Activated CD8-positive, alpha-beta T cell treated with anti-CD3 and anti-CD28 coated beads for 36 hours (primary cell): ENCODE results near the gene LYL1. TPM values are rescaled to one million over a fixed set of nuclear protein-coding genes. Genes with fewer than 3 reads are reported as not detected.

Experiments used
- ATAC-seq: fragments of 200-7000 bp; cut with Tn5 transposase; one replicate; pipeline ENCODE4 v1.10.0; 2021; ENCODE audit warnings: mild to moderate bottlenecking, moderate library complexity
- CTCF ChIA-PET: fragments of 350-600 bp; sonication (Branson Sonifier 250); formaldehyde crosslinking; loops from one replicate; lab custom pipeline; 2021; ENCODE audit warnings: antibody characterized with exemption; lab: Charles Lee
- POLR2A ChIA-PET: fragments of 350-600 bp; sonication (Branson Sonifier 250); formaldehyde crosslinking; loops from one replicate; lab custom pipeline; 2021; ENCODE audit warnings: antibody characterized with exemption; lab: Charles Lee
- DNase-seq: peaks from one replicate; pipeline ENCODE4 v3.0.0-alpha.2; 2020
- H3K27ac Mint-ChIP-seq: one replicate; pipeline ENCODE4 v1.8.0; 2021; ENCODE audit warnings: mild to moderate bottlenecking, mixed read lengths
- H3K27me3 Mint-ChIP-seq: one replicate; pipeline ENCODE4 v1.8.0; 2021; ENCODE audit warnings: mixed read lengths
- H3K36me3 Mint-ChIP-seq: one replicate; pipeline ENCODE4 v1.8.0; 2021; ENCODE audit warnings: low read depth, mixed read lengths
- H3K4me1 Mint-ChIP-seq: one replicate; pipeline ENCODE4 v1.8.0; 2021; ENCODE audit warnings: low read depth, mixed read lengths
- H3K4me3 Mint-ChIP-seq: one replicate; pipeline ENCODE4 v1.8.0; 2021; ENCODE audit warnings: mild to moderate bottlenecking, moderate library complexity, mixed read lengths
- H3K9me3 Mint-ChIP-seq: one replicate; pipeline ENCODE4 v1.8.0; 2021; ENCODE audit warnings: mixed read lengths
- CTCF ChIP-seq: fragments of 200-600 bp; IDR thresholded peaks from one replicate; pipeline ENCODE4 v1.8.0; 2022; ENCODE audit warnings: antibody characterized with exemption, mild to moderate bottlenecking
- intact Hi-C: fragments of 100-400 bp; cut with micrococcal nuclease; formaldehyde crosslinking; loops from one replicate; pipeline ENCODE4 v1.10.0; 2022
- total RNA-seq, 2 experiments: library from RNA; stranded (reverse); gene quantifications; one replicate each; pipeline ENCODE4 v1.2.3, GENCODE V29; 2021

The LYL1 gene
- total RNA-seq: 1 to 10 TPM; 3.9 to 4.8 TPM

DNA sequence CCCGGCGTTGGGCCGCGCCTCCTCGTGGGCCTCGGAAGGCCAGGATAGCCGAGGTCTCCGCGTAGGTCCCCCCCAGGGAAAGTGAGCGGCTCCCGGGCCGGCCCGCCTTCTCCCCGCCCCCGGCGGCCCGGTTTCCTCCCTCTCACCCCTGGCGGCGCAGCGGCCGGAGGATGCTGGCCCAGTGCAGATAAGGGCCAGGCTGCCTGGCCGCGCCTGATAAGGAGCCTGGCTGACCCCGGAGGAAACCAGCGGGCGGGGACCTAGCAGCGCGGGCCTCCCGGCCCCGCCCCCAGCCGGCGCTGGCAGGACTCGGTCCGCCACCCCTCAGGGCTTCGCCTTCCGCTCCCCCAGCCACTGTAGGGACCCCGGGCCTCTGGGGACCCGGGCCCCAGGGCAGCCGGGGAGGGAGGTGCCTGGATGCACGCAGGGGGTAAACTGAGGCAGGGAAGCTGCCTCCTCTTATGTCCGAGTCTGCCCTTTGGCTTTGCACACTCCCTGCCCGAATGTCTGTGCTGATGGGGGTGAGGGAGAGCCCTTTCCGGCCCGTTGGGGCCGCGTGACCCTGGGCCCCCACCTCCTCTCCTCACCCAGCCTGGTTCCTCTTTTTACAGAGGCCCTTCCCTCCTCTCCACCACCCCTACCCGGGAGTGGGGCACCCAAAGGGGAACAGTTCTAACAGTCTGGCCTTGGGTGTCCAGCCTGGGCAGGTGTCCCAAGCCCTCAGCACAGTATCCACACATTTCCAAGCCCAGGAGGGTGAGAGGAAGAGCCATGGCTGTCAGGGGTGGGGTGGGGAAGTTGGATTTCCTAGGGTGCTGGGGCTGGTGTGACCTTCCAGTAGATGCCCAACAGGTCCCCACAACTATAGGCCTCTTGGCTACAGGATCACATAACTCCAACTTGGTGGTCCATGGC lies at the start of gene LYL1:
Gene LYL1 (minus strand): TSS at position 193 of the 915 bp plus-strand sequence. CDS start 1,687 bp downstream, outside the sequence.
- intact Hi-C loops: no loop called here

GRCh38 chr19:13151605-13152355 lies 49.1 kb upstream of the LYL1 start:
- peaks cover 28% of the 10 kb centered on the region for H3K4me1 Mint-ChIP-seq
- ChIA-PET CTCF (interaction anchor here (0.8 to 1.7 kb wide), 10 partner anchors 11 to 186 kb away, joined by 3 to 10 read pairs (median 5); no protein-coding TSS in a partner anchor), POLR2A (interaction anchor here (0.8 to 9.8 kb wide), 21 partner anchors 14 to 1365 kb away, joined by 3 to 226 read pairs (median 7); partner anchors contain the start of genes FARSA, JUNB, NACC1 and TRMT1)
- H3K27me3 Mint-ChIP-seq: no peaks in the 10 kb centered on the region
- H3K4me3 Mint-ChIP-seq: peak overlapping the region; percentile 83
- no peak for TF ChIP-seq CTCF
- H3K9me3 Mint-ChIP-seq: no peaks in the 10 kb centered on the region
- peaks cover 30% of the 10 kb centered on the region for H3K36me3 Mint-ChIP-seq
- H3K27ac Mint-ChIP-seq: peak overlapping the region; percentile 100
- peak; percentile 98 for DNase-seq
- peak; percentile 47 for ATAC-seq
- intact Hi-C loops: loop anchor here (5.0 kb wide), 1 partner anchor 34 kb away; the partner anchor contains the start of genes NACC1 and TRMT1

More for the DNA sequence above, at the start of gene LYL1:
- peaks cover 10% of the 10 kb centered on the region for H3K27me3 Mint-ChIP-seq
- H3K9me3 Mint-ChIP-seq: no peaks in the 10 kb centered on the region
- H3K36me3 Mint-ChIP-seq: peaks cover 15% of the 10 kb centered on the region
- H3K27ac Mint-ChIP-seq: peak within 1 kb of the TSS; percentile 69
- H3K4me3 Mint-ChIP-seq: peak within 1 kb of the TSS; percentile 66
- ATAC-seq (peak; percentile 17), DNase-seq (peak; percentile 45)
- ChIA-PET CTCF (interaction anchor here (0.9 to 3.7 kb wide), 8 partner anchors 12 to 160 kb away, joined by 3 to 39 read pairs (median 3); partner anchors contain the start of genes NACC1 and TRMT1), POLR2A (interaction anchor here (0.9 to 4.6 kb wide), 4 partner anchors 13 to 137 kb away, joined by 3 to 46 read pairs (median 7); partner anchors contain the start of genes NACC1 and TRMT1)
- peaks cover 38% of the 10 kb centered on the region for H3K4me1 Mint-ChIP-seq
- no peak for TF ChIP-seq CTCF

GRCh38 chr19:13150931-13151604 lies 48.4 kb upstream of the LYL1 start:
- ChIA-PET CTCF (interaction anchor here (1.0 to 2.1 kb wide), 3 partner anchors 31 to 47 kb away, joined by 3 to 8 read pairs (median 3); partner anchors contain the start of gene NACC1), POLR2A (interaction anchor here (0.7 to 9.8 kb wide), 4 partner anchors 15 to 57 kb away, joined by 4 to 226 read pairs (median 12); partner anchors contain the start of gene NACC1)
- peaks cover 30% of the 10 kb centered on the region for H3K36me3 Mint-ChIP-seq
- no peaks in the 10 kb centered on the region for H3K27me3 Mint-ChIP-seq
- DNase-seq (peak; percentile 69), ATAC-seq (peak; percentile 9)
- H3K9me3 Mint-ChIP-seq: no peaks in the 10 kb centered on the region
- peaks cover 23% of the 10 kb centered on the region for H3K4me1 Mint-ChIP-seq
- intact Hi-C loops: loop anchor here (5.0 kb wide), 1 partner anchor 34 kb away; the partner anchor contains the start of genes NACC1 and TRMT1
- no peak for TF ChIP-seq CTCF
- peak overlapping the region; percentile 83 for H3K4me3 Mint-ChIP-seq
- peak overlapping the region; percentile 91 for H3K27ac Mint-ChIP-seq

- Mint-ChIP-seq H3K9me3 (no peaks in the 10 kb centered on the region), H3K4me1 (peaks cover 22% of the 10 kb centered on the region), H3K4me3 (peak within 1 kb of the TSS; percentile 83), H3K27me3 (no peaks in the 10 kb centered on the region), H3K36me3 (peaks cover 30% of the 10 kb centered on the region), H3K27ac (peak within 1 kb of the TSS; percentile 91)
- peak; percentile 49 for ATAC-seq
- peak; percentile 95 for DNase-seq
- ChIA-PET POLR2A (interaction anchor here (0.7 to 9.8 kb wide), 6 partner anchors 14 to 58 kb away, joined by 3 to 226 read pairs (median 6); partner anchors contain the start of gene NACC1), CTCF (interaction anchor here (0.9 to 2.1 kb wide), 6 partner anchors 18 to 185 kb away, joined by 3 to 8 read pairs (median 3); partner anchors contain the start of gene NACC1)
- intact Hi-C loops: loop anchor here (5.0 kb wide), 1 partner anchor 33 kb away; the partner anchor contains the start of genes NACC1 and TRMT1
- TF ChIP-seq CTCF: peak; percentile 41
These were observed 47.7 kb upstream of the LYL1 start, which contains the start of the genes IER2 and STX10 for GRCh38 chr19:13150187-13150930. IER2 (plus strand) TSS chr19:13150411; CDS start chr19:13153187, 2,776 bp downstream. STX10 (minus strand) TSS chr19:13150375; CDS start chr19:13150173, 202 bp downstream.
